ENCODE results near the gene TNMD. TPM values are rescaled to one million over a fixed set of nuclear protein-coding genes. Genes with fewer than 3 reads are reported as not detected.
"Not testable (repeated sequence)": the region's sequence is repeated elsewhere in the genome, so short reads cannot be mapped to it uniquely, and the experiment has no call there.

The TNMD gene
- not detected in 2 replicates for total RNA-seq (2014; rRNA removed; shearing (Covaris generic); ENCODE audit: low replicate concordance)

DNA sequence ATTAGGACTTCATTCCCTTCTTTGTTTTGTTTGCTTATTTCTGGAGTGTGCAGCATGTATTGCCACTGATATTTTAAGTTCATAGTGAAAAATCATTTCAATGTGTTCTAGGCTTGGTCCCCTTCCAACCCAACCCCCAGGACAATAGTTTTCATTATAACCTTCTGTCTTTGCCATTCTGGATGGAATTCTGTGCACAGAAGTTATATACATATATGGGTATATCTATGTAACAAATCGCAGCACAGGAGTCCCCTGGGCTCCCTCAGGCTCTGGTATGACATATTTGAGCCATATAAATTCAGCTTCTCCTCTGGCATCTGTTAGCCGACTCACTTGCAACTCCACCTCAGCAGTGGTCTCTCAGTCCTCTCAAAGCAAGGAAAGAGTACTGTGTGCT lies at the start of gene TNMD:
TSS of gene TNMD (plus strand) at position 326 of the 400 bp plus-strand sequence. CDS start 83 bp downstream, outside the sequence.
- Histone ChIP-seq H3K36me3 (no peaks in the 10 kb centered on the region), H3K9me3 (no peaks in the 10 kb centered on the region), H3K27me3 (no peaks in the 10 kb centered on the region; the same call in 1 of the 2 replicates)

GRCh38 chrX:100565534-100565933 lies 19.2 kb upstream of the TNMD start:
- not testable (repeated sequence) for DNase-seq, H3K27me3 ChIP-seq, H3K36me3 ChIP-seq, H3K9me3 ChIP-seq, H3K4me3 ChIP-seq

More for the DNA sequence above, at the start of gene TNMD:
- no peak within 1 kb of the TSS for H3K4me3 ChIP-seq
- no peak for DNase-seq

DNA sequence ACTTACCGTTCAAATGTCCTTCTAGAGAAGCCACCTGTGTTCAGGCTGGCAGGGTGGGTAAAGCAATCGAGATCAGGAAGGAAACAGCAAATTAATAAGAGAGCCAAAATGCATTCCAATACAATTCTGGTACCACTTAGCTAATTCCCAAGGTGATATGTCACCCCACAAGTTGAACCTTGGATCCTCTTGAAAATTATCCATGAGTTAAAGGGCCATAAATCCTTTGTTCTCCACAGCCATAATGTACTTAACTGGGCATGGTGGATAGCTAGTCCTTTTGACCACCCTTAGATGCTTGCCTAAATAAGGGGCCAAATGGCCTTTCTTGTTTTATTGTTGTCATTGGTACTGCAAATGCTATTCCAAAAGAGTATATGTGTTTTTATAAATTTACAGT lies 2.0 kb downstream of the TNMD start:
- H3K4me3 ChIP-seq, result no peak overlapping the region
- no peaks in the 10 kb centered on the region; the same call in 1 of the 2 replicates for H3K27me3 ChIP-seq
- no peak for DNase-seq
- H3K9me3 ChIP-seq, result no peaks in the 10 kb centered on the region
- no peaks in the 10 kb centered on the region for H3K36me3 ChIP-seq

DNA sequence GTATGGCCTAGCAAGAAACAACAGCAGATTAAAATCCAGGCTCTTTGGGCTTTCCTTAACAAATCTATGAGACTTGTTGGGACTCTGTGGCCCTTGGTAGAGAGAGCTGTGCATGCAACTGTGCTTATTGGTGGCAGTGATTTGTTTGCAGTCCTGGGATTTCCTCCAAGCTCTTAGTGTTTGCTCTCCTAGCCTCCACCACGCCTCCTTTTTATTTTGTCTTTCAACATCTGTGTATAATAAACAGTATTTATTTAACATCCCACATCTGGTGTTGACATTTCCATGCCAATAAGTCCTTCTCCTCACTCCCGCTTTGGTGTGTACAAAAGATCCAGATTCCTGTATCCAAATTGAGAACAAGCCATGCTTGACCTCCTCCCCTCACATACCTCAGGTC lies 3.1 kb downstream of the TNMD start:
- no peaks in the 10 kb centered on the region; the same call in 1 of the 2 replicates for H3K27me3 ChIP-seq
- H3K4me3 ChIP-seq, result no peak overlapping the region
- no peak for DNase-seq
- H3K36me3 ChIP-seq, result no peaks in the 10 kb centered on the region
- H3K9me3 ChIP-seq, result no peaks in the 10 kb centered on the region

GRCh38 chrX:100591256-100592051 lies 6.7 kb downstream of the TNMD start:
- no peaks in the 10 kb centered on the region for H3K36me3 ChIP-seq
- no peak for DNase-seq

GRCh38 chrX:100593126-100593525 lies 8.4 kb downstream of the TNMD start:
- H3K36me3 ChIP-seq, result no peaks in the 10 kb centered on the region
- no peaks in the 10 kb centered on the region for H3K27me3 ChIP-seq
- no peak for DNase-seq
- no peaks in the 10 kb centered on the region for H3K9me3 ChIP-seq
- no peak overlapping the region for H3K4me3 ChIP-seq

More at GRCh38 chrX:100591256-100592051, 6.7 kb downstream of the TNMD start:
- H3K9me3 ChIP-seq, result no peaks in the 10 kb centered on the region
- no peak overlapping the region for H3K4me3 ChIP-seq
- H3K27me3 ChIP-seq, result no peaks in the 10 kb centered on the region; the same call in 1 of the 2 replicates

GRCh38 chrX:100593581-100593980 lies 8.8 kb downstream of the TNMD start:
- no peaks in the 10 kb centered on the region for H3K9me3 ChIP-seq
- no peak for DNase-seq
- H3K4me3 ChIP-seq, result no peak overlapping the region
- no peaks in the 10 kb centered on the region for H3K36me3 ChIP-seq
- H3K27me3 ChIP-seq, result no peaks in the 10 kb centered on the region

DNA sequence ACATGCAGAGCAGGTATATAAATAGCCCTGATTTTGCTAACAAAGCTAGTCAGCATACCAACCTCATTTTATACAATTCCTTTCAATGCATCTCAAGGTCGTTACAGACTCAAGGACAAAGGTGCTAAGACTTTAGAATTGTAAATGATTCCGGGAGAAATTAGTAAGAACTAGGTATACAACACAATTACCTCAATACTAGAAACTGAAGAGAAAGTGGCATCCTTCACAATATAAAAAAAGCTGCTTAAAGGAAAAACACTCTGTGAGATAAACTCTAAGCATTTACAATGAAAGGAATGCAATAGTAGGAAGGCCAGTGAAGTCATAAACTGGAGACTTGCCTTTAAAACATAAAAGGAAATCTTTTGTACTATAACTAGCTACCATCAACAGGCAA lies 11.9 kb downstream of the TNMD start:
- H3K36me3 ChIP-seq, result no peaks in the 10 kb centered on the region
- DNase-seq, result no peak
- no peak overlapping the region for H3K4me3 ChIP-seq

GRCh38 chrX:100599456-100599855 lies 14.7 kb downstream of the TNMD start:
- Histone ChIP-seq H3K4me3 (no peak overlapping the region), H3K9me3 (no peaks in the 10 kb centered on the region), H3K27me3 (no peaks in the 10 kb centered on the region), H3K36me3 (no peaks in the 10 kb centered on the region)
- no peak for DNase-seq

More for the DNA sequence above, 11.9 kb downstream of the TNMD start:
- H3K27me3 ChIP-seq, result no peaks in the 10 kb centered on the region
- H3K9me3 ChIP-seq, result no peaks in the 10 kb centered on the region

DNA sequence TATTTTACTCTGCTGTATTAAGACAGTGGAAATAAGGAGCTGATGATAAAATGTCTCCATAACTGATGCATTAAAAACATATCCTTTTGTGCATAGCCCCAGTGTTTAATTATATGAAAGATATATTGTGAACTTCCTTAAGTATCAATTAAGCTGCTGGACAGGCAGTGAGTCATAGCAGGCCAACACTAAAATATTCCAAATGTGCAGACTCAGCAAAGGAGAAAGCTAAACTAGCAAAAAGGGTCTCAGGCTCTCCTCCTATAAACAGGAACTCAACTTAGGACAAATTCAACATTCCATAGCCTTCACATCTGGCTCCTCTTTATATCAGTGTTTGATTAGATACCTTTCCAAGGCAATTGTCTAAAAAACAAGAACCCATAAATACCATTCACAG lies 15.6 kb downstream of the TNMD start:
- Histone ChIP-seq H3K9me3 (no peaks in the 10 kb centered on the region), H3K27me3 (no peaks in the 10 kb centered on the region), H3K4me3 (no peak overlapping the region), H3K36me3 (no peaks in the 10 kb centered on the region)
- no peak for DNase-seq

DNA sequence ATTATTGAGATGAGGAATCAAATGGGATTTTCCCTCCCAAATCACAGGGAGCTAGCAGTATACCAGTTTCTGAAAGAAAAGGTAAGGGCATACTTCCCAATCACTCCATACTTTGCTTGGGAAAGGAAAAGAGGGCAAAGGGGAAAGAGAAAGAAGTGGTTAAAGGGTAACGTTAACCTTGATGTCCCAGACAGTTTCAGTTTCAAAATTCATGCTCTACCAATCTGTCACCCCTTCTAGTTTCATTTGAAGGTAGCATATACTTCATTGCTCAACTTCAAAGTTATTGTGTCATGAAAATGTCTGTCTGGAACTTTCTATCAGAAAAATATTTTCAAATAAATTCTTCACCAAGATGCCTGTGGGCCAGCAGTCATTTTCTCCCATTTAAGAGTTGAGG lies 16.0 kb downstream of the TNMD start:
- no peaks in the 10 kb centered on the region for H3K36me3 ChIP-seq
- H3K27me3 ChIP-seq, result no peaks in the 10 kb centered on the region
- DNase-seq, result no peak
- H3K4me3 ChIP-seq, result no peak overlapping the region
- no peaks in the 10 kb centered on the region for H3K9me3 ChIP-seq

GRCh38 chrX:100606753-100607152 lies 22.0 kb downstream of the TNMD start:
- Histone ChIP-seq H3K27me3 (no peaks in the 10 kb centered on the region), H3K9me3 (no peaks in the 10 kb centered on the region), H3K4me3 (no peak overlapping the region), H3K36me3 (no peaks in the 10 kb centered on the region)
- no peak for DNase-seq

GRCh38 chrX:100609591-100609990 lies 24.9 kb downstream of the TNMD start:
- Histone ChIP-seq H3K27me3 (no peaks in the 10 kb centered on the region), H3K36me3 (no peaks in the 10 kb centered on the region), H3K4me3 (no peak overlapping the region), H3K9me3 (no peaks in the 10 kb centered on the region)
- no peak for DNase-seq

- no peak for DNase-seq
- Histone ChIP-seq H3K36me3 (no peaks in the 10 kb centered on the region), H3K4me3 (no peak overlapping the region), H3K27me3 (no peaks in the 10 kb centered on the region), H3K9me3 (no peaks in the 10 kb centered on the region)
Observed at GRCh38 chrX:100611951-100612350, 27.2 kb downstream of the TNMD start.

GRCh38 chrX:100615005-100615404 lies 30.3 kb downstream of the TNMD start:
- no peaks in the 10 kb centered on the region for H3K27me3 ChIP-seq
- H3K9me3 ChIP-seq, result no peaks in the 10 kb centered on the region
- no peaks in the 10 kb centered on the region for H3K36me3 ChIP-seq
- DNase-seq, result peak; percentile 31
- no peak overlapping the region for H3K4me3 ChIP-seq

DNA sequence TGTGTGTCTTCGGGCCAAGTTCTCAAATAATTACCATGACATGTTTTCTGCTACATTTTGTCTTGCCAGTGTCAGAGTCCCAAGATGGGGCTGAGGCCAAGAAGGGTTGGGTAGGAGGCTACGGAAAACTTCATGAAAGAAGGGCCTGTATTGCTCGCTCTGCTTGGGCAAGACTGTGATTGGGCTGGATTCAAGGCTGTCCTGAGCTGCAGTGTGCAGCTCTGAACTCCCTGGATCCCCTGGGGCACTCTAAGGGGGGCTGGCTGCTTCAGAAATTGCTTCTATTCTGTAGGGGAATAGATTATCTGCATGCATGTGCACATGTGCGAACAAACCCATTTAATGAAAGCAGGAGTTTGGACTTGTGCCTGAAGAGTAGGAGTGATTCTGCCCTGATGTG lies 38.3 kb downstream of the TNMD start:
- Histone ChIP-seq H3K27me3 (no peaks in the 10 kb centered on the region), H3K9me3 (no peaks in the 10 kb centered on the region), H3K36me3 (no peaks in the 10 kb centered on the region), H3K4me3 (no peak overlapping the region)
- DNase-seq, result no peak

DNA sequence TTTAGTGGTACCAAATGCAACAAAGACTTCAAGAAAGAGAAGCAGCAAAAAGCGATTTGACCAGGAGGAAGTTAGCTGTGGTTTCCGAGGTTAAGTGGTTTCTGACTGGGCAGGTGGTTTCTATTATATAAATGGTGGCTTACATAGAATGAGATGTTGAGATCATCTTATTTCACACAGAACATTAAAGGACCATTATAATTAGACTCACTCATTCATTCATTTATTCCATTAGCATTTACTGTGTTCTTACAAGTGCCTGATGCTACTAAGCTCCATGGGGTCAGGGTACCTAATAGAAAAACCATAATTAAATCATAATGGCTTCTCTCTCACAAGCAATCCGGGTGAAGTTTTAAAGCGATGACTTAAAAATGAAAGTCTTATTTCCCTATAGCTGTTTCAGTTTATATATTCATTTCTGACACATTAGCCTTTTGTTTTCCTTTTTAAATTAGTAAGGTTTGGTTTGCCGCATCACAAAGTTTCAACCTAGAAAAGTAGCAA lies 41.3 kb downstream of the TNMD start:
- Histone ChIP-seq H3K27me3 (no peaks in the 10 kb centered on the region), H3K4me3 (no peak overlapping the region), H3K36me3 (no peaks in the 10 kb centered on the region), H3K9me3 (no peaks in the 10 kb centered on the region)
- no peak for DNase-seq

DNA sequence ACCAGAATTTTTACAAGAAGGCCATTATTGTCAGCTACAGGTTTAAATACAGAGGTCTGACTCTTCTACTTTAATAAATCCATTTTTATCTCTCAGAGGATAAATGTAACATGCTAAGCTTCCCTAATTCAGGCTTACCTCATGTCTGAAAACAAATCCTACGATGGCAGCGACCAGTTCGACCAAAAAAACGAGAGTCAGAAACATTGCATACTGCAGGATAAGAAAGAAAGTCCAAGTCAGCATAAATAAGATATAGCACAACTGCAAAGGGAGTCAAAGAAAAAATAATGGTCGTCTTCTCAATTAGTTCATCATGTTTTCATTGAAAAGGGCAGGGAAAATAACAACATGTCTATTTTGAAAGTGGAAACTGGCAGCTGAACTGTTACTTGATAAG lies 50.3 kb downstream of the TNMD start:
- Histone ChIP-seq H3K36me3 (no peaks in the 10 kb centered on the region), H3K9me3 (no peaks in the 10 kb centered on the region), H3K27me3 (no peaks in the 10 kb centered on the region), H3K4me3 (no peak overlapping the region)
- no peak for DNase-seq

Data from MG63 (cell line).